ENCODE data around the gene CFAP97D1. TPM values are rescaled to one million over a fixed set of nuclear protein-coding genes. Genes with fewer than 3 reads are reported as not detected.

Gene CFAP97D1
- total RNA-seq, 2 donors from 2014 or later: not detected

DNA sequence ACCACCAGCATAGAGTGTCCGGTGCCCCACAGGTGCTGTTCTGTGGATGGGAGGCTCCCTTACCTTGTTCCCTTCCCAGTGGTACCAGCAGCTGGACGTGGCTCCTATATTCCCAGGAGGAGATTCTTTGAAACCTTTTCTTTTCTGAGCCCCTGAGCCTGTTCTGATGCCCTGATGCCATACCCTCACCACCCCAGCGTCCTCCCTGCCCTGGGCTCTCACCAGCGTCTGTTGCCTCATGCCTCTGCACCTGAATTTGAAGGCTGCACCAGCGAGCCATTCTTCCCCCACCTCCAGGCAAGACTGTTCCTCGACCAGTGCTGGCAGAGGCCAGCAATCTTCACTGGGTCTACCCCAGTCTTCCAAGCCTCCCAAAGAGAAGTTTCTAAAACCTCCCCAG is 22.1 kb upstream of the CFAP97D1 start:
- no peak overlapping the region for H3K9ac ChIP-seq (ENCODE audit: extremely low read depth, low read length, poor library complexity, severe bottlenecking)
- H3K27ac Mint-ChIP-seq: no peak overlapping the region
- peaks cover 12% of the 10 kb centered on the region for H3K27me3 ChIP-seq (ENCODE audit: control insufficient read depth, insufficient read depth, low read length, poor library complexity, severe bottlenecking)
- H3K9me3 ChIP-seq (ENCODE audit: control insufficient read depth, low read length): no peaks in the 10 kb centered on the region
- peaks cover 10% of the 10 kb centered on the region for H3K4me1 Mint-ChIP-seq
- no peak overlapping the region for H3K4me3 Mint-ChIP-seq
- H3K4me3 ChIP-seq (ENCODE audit: low read length): no peak overlapping the region
- H3K36me3 Mint-ChIP-seq (ENCODE audit: low read depth): no peaks in the 10 kb centered on the region
- H3K27me3 Mint-ChIP-seq (ENCODE audit: insufficient read depth): peaks cover 45% of the 10 kb centered on the region
- no peaks in the 10 kb centered on the region for H3K9me3 Mint-ChIP-seq
- WGBS, 2 experiments (ENCODE audit: insufficient coverage in 1 of 2, insufficient read length in 1 of 2): 89 to 100% methylated on average over 1 to 6 of the region's 6 CpGs
- no peaks in the 10 kb centered on the region for H3K4me1 ChIP-seq (ENCODE audit: control insufficient read depth, insufficient read depth, low read length)
- DNase-seq: no peak
- H3K27ac ChIP-seq (ENCODE audit: low read depth, low read length): no peak overlapping the region
- TF ChIP-seq, protein P1, sequence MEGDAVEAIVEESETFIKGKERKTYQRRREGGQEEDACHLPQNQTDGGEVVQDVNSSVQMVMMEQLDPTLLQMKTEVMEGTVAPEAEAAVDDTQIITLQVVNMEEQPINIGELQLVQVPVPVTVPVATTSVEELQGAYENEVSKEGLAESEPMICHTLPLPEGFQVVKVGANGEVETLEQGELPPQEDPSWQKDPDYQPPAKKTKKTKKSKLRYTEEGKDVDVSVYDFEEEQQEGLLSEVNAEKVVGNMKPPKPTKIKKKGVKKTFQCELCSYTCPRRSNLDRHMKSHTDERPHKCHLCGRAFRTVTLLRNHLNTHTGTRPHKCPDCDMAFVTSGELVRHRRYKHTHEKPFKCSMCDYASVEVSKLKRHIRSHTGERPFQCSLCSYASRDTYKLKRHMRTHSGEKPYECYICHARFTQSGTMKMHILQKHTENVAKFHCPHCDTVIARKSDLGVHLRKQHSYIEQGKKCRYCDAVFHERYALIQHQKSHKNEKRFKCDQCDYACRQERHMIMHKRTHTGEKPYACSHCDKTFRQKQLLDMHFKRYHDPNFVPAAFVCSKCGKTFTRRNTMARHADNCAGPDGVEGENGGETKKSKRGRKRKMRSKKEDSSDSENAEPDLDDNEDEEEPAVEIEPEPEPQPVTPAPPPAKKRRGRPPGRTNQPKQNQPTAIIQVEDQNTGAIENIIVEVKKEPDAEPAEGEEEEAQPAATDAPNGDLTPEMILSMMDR (conservative IDR thresholded peaks at IDR 0.05): no peak
- H3K36me3 ChIP-seq (ENCODE audit: control insufficient read depth, insufficient read depth, low read length): no peaks in the 10 kb centered on the region

DNA sequence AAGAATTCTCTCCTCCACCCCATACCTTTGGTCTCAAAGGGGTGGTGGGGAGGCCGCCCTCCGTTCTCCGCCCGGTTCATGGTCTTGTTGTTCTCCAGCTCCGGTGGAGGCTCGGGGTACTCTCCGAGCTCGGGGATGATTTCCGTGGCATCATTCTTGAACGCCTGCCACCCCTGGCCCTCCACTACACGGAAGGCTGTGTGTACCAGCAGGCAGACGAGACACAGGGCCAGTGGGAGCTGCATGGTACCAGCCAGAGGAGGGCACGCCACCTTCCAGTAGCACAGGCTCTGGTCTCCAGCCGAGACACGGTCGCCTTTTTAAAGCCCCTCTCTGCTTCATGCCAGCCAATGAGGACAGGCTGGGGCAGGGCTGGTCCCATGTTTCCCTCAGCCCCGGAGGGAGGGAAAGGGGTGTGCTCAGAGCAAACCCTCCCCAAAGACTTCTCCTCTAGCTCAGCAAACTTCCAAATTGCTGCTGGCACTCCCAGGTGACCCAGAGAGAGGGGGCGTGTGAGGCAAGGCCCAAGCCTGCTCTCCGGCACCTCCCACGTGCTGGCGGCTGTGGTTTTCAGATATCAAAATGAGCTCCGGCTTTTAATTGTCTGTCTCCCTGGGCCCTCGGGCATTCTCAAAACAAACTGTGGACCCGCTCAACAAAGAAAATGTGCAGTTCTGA is 21.6 kb upstream of the CFAP97D1 start, which contains the start of gene SOST:
Gene SOST, minus strand, starts transcription at position 295 of the 678 bp plus-strand sequence. Its CDS starts 50 bp downstream, at position 245.
- no peaks in the 10 kb centered on the region for H3K36me3 ChIP-seq (ENCODE audit: control insufficient read depth, insufficient read depth, low read length)
- H3K27me3 ChIP-seq (ENCODE audit: control insufficient read depth, insufficient read depth, low read length, poor library complexity, severe bottlenecking): peaks cover 12% of the 10 kb centered on the region
- Mint-ChIP-seq H3K4me3 (no peak within 1 kb of the TSS), H3K9me3 (no peaks in the 10 kb centered on the region), H3K27me3 (ENCODE audit: insufficient read depth) (peaks cover 40% of the 10 kb centered on the region), H3K4me1 (peaks cover 10% of the 10 kb centered on the region), H3K36me3 (ENCODE audit: low read depth) (no peaks in the 10 kb centered on the region), H3K27ac (no peak within 1 kb of the TSS)
- H3K9ac ChIP-seq (ENCODE audit: extremely low read depth, low read length, poor library complexity, severe bottlenecking): no peak within 1 kb of the TSS
- no peaks in the 10 kb centered on the region for H3K9me3 ChIP-seq (ENCODE audit: control insufficient read depth, low read length)
- DNase-seq: no peak
- WGBS, 2 experiments (ENCODE audit: insufficient coverage in 1 of 2, insufficient read length in 1 of 2): 92 to 96% methylated on average over 23 to 24 of the region's 24 CpGs
- no peak within 1 kb of the TSS for H3K27ac ChIP-seq (ENCODE audit: low read depth, low read length)
- H3K4me3 ChIP-seq (ENCODE audit: low read length): no peak within 1 kb of the TSS
- TF ChIP-seq, protein P1 (conservative IDR thresholded peaks at IDR 0.05): no peak
- no peaks in the 10 kb centered on the region for H3K4me1 ChIP-seq (ENCODE audit: control insufficient read depth, insufficient read depth, low read length)

DNA sequence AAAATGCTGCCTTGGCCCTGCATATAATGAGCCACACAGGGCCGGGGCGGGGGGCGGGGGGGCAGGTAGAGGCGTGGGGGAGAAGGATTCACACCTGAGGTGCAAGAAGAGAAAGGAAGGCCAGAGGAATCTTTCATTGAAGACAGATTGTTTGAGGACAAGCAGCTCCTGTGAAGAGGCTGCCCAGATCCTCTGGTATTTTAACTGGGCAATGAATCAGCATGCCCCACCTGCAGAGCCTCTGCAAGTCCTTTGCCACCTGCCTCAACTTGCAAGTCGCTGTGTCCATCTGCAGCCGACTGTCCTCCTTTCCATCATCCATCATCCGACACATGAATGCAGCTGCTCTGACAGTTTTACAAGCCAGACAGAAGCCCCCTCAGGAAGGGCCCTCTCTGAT is 20.4 kb upstream of the CFAP97D1 start:
- no peaks in the 10 kb centered on the region for H3K9me3 ChIP-seq (ENCODE audit: control insufficient read depth, low read length)
- DNase-seq: no peak
- Mint-ChIP-seq H3K27ac (peak overlapping the region; percentile 80), H3K27me3 (ENCODE audit: insufficient read depth) (peaks cover 29% of the 10 kb centered on the region), H3K9me3 (no peaks in the 10 kb centered on the region), H3K4me3 (peak overlapping the region; percentile 10), H3K36me3 (ENCODE audit: low read depth) (no peaks in the 10 kb centered on the region), H3K4me1 (peaks cover 10% of the 10 kb centered on the region)
- TF ChIP-seq, protein P1 (conservative IDR thresholded peaks at IDR 0.05): no peak
- H3K36me3 ChIP-seq (ENCODE audit: control insufficient read depth, insufficient read depth, low read length): no peaks in the 10 kb centered on the region
- no peaks in the 10 kb centered on the region for H3K4me1 ChIP-seq (ENCODE audit: control insufficient read depth, insufficient read depth, low read length)
- H3K9ac ChIP-seq (ENCODE audit: extremely low read depth, low read length, poor library complexity, severe bottlenecking): no peak overlapping the region
- 33 to 66% methylated on average over 3 to 7 of the region's 7 CpGs for WGBS, 2 experiments (ENCODE audit: insufficient coverage in 1 of 2, insufficient read length in 1 of 2)
- H3K27me3 ChIP-seq (ENCODE audit: control insufficient read depth, insufficient read depth, low read length, poor library complexity, severe bottlenecking): peaks cover 7% of the 10 kb centered on the region
- H3K27ac ChIP-seq (ENCODE audit: low read depth, low read length): no peak overlapping the region
- no peak overlapping the region for H3K4me3 ChIP-seq (ENCODE audit: low read length)
